LNCaP clone FGC (cell line): ENCODE measurements around the gene DLG5.

Source experiments
- DNase-seq: peaks from one replicate; pipeline ENCODE4 v3.0.0-alpha.2; 2011; ENCODE audit warnings: low read depth
- H3K4me3 ChIP-seq: 2 replicates; pipeline ENCODE4 v1.5.1; 2011; ENCODE audit warnings: mild to moderate bottlenecking, low read depth, low read length, control low read depth
- TF ChIP-seq, protein P1 (sequence below): IDR thresholded peaks from 2 replicates; pipeline ENCODE4 v1.5.1; 2012; ENCODE audit warnings: mild to moderate bottlenecking; ENCODE audit not compliant: control insufficient read depth, insufficient read depth; ENCODE audit errors: extremely low read depth

Gene DLG5

GRCh38 chr10:77913090-77913489 is 13.5 kb downstream of the DLG5 start:
- no peak for DNase-seq
- TF ChIP-seq, protein P1, sequence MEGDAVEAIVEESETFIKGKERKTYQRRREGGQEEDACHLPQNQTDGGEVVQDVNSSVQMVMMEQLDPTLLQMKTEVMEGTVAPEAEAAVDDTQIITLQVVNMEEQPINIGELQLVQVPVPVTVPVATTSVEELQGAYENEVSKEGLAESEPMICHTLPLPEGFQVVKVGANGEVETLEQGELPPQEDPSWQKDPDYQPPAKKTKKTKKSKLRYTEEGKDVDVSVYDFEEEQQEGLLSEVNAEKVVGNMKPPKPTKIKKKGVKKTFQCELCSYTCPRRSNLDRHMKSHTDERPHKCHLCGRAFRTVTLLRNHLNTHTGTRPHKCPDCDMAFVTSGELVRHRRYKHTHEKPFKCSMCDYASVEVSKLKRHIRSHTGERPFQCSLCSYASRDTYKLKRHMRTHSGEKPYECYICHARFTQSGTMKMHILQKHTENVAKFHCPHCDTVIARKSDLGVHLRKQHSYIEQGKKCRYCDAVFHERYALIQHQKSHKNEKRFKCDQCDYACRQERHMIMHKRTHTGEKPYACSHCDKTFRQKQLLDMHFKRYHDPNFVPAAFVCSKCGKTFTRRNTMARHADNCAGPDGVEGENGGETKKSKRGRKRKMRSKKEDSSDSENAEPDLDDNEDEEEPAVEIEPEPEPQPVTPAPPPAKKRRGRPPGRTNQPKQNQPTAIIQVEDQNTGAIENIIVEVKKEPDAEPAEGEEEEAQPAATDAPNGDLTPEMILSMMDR: no peak
- no peak overlapping the region for H3K4me3 ChIP-seq

DNA sequence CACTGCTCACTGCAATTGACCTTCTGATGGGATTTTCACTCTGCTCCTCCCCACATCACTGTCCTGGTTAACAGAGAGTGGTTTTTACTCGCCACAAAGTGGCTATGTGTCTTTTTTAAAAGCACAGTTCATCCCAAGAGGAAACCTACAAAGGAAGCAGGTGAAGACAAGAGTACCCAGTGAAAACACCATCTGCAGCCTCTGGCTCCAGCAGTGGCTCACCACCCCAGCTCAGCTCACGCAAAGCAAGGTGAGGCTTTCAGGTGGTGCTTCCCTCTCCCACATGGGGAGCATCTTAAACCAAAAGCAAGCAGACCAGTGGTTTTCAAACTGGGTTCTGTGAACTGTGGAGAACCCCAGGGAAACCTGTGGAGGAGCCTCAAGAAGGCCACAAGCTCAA is 14.0 kb downstream of the DLG5 start:
- no peak overlapping the region for H3K4me3 ChIP-seq
- TF ChIP-seq, protein P1: no peak

GRCh38 chr10:77911535-77912123 is 14.9 kb downstream of the DLG5 start:
- TF ChIP-seq, protein P1: 0 out of 2 replicates have a peak, but pooled peaks have one; percentile 15
- no peak overlapping the region for H3K4me3 ChIP-seq
- DNase-seq: no peak

More for the DNA sequence above, 14.0 kb downstream of the DLG5 start:
- DNase-seq: no peak

DNA sequence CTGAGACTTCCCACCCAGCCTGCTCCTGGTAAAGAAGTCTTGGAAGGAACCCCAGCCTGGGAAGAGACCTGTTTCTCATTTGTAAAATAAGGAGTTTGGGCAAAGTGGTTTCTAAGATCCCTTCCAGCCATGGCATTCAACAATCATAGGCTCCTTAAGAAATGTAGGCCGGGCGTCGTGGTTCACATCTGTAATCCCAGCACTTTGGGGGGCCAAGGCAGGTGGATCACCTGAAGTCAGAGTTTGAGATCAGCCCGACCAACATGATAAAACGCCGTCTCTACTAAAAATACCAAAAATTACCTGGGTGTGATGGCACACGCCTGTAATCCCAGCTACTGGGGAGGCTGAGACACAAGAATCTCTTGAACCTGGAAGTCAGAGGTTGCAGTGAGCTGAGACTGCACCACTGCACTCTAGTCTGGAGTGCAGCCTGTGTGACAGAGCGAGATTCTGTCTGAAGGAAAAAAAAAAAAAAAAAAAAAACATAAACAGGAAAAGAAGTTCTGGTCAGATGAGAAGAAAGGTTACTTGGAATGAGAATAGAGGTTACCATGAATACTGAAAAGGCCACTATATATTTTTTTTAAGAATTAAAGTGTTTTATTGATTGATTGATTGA is 15.9 kb downstream of the DLG5 start:
- TF ChIP-seq, protein P1: no peak
- DNase-seq: no peak
- no peak overlapping the region for H3K4me3 ChIP-seq

GRCh38 chr10:77909749-77910375 is 16.7 kb downstream of the DLG5 start:
- no peak overlapping the region for H3K4me3 ChIP-seq
- TF ChIP-seq, protein P1: no peak
- no peak for DNase-seq

- no peak overlapping the region for H3K4me3 ChIP-seq
- no peak for DNase-seq
- TF ChIP-seq, protein P1: no peak
Measured at GRCh38 chr10:77909021-77909748, 17.4 kb downstream of the DLG5 start.
